C4-2B (cell line): ENCODE measurements around the gene DEPDC1.

Experiments used
- H3K27ac ChIP-seq: fragments of 450-650 bp; 2 replicates; pipeline ENCODE4 v1.5.1; 2017
- ZFX ChIP-seq: fragments of 450-650 bp; IDR thresholded peaks from 2 replicates; pipeline ENCODE4 v1.6.1; 2017
- TF ChIP-seq, protein P1 (sequence below): fragments of 450-650 bp; conservative IDR thresholded peaks from 2 replicates; pipeline ENCODE4 v1.5.1; 2017; ENCODE audit warnings: mild to moderate bottlenecking

The DEPDC1 gene, protein sequence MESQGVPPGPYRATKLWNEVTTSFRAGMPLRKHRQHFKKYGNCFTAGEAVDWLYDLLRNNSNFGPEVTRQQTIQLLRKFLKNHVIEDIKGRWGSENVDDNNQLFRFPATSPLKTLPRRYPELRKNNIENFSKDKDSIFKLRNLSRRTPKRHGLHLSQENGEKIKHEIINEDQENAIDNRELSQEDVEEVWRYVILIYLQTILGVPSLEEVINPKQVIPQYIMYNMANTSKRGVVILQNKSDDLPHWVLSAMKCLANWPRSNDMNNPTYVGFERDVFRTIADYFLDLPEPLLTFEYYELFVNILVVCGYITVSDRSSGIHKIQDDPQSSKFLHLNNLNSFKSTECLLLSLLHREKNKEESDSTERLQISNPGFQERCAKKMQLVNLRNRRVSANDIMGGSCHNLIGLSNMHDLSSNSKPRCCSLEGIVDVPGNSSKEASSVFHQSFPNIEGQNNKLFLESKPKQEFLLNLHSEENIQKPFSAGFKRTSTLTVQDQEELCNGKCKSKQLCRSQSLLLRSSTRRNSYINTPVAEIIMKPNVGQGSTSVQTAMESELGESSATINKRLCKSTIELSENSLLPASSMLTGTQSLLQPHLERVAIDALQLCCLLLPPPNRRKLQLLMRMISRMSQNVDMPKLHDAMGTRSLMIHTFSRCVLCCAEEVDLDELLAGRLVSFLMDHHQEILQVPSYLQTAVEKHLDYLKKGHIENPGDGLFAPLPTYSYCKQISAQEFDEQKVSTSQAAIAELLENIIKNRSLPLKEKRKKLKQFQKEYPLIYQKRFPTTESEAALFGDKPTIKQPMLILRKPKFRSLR

DNA sequence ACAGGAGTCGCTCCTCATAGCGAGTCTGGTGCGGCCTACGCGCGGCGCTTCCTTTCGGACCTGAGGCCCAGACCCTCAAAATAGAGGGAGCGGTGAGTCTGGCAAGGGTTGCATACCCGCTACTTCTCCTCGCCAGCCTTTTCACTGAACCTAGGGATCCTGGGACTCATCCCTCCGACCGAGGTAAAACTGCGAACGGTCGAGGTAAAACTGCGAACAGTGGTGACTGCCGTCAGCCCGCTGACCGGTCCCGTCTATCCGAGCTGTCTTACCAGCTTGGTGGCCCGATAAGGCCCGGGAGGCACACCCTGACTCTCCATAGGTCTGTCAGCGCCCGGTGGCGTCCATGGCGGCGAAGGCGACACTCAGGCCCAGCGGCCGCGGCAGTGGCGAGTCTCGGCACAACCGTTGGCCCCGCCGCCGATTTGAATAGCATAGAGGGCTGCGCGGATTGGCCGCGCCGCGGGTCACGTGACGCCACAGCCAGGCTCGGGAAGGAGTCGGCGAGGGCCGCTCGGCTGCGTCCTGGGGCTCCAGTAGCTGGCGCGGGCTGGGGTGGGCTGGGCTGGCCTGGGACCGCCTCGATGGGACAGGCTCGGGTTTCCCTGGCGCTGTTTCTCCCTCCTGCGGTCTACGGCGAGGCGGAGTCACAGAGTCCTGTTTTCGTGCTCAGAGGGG lies at the start of gene DEPDC1:
DEPDC1 (minus strand) TSS at position 403 of the 678 bp plus-strand sequence; CDS start at position 320, 83 bp downstream.
- peak within 1 kb of the TSS; percentile 84 for H3K27ac ChIP-seq
- TF ChIP-seq, protein P1, sequence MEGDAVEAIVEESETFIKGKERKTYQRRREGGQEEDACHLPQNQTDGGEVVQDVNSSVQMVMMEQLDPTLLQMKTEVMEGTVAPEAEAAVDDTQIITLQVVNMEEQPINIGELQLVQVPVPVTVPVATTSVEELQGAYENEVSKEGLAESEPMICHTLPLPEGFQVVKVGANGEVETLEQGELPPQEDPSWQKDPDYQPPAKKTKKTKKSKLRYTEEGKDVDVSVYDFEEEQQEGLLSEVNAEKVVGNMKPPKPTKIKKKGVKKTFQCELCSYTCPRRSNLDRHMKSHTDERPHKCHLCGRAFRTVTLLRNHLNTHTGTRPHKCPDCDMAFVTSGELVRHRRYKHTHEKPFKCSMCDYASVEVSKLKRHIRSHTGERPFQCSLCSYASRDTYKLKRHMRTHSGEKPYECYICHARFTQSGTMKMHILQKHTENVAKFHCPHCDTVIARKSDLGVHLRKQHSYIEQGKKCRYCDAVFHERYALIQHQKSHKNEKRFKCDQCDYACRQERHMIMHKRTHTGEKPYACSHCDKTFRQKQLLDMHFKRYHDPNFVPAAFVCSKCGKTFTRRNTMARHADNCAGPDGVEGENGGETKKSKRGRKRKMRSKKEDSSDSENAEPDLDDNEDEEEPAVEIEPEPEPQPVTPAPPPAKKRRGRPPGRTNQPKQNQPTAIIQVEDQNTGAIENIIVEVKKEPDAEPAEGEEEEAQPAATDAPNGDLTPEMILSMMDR = no peak
- peak; percentile 88 for TF ChIP-seq ZFX

DNA sequence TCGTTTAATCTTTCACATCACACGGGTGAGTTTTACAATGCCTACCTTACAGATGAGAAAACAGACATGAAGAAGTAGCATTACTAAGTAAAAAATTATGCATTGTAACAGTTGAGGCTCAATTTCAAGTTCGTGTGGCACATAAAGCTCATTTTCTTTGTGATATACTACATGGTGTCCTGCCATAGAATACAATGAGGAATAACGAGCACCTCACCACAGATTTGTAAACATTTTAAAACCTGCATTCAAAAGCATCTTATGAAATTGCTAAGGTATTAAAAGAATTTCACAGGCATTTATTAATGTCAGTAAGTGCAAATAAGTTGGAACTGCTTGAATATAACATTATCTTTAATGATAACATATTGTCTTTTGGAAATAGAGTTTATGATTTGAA lies 47.8 kb upstream of the DEPDC1 start:
- TF ChIP-seq, protein P1 = no peak
- no peak for TF ChIP-seq ZFX
- peak overlapping the region; percentile 43; the same call in 1 of the 2 replicates for H3K27ac ChIP-seq

DNA sequence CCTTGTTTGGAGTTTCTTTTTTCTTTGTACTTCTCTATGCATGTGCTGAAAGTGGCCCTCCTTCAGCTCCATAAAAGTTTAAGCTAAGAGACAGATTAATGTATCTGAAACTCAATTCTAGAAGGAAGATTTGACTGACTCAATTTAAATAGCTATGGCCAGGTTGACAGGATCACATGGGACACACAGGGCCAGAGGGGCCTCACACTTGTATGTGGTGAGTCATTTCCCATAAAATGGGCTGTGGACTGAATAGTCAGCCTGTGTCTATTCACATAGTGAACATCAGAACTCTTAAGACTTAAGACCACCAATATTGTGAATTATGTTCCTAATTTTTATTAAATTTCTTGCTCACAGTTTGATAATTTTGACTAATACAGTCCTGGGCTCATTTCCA lies 45.7 kb upstream of the DEPDC1 start:
- H3K27ac ChIP-seq = no peak overlapping the region; the same call in 1 of the 2 replicates
- TF ChIP-seq, protein P1 = no peak
- no peak for TF ChIP-seq ZFX

DNA sequence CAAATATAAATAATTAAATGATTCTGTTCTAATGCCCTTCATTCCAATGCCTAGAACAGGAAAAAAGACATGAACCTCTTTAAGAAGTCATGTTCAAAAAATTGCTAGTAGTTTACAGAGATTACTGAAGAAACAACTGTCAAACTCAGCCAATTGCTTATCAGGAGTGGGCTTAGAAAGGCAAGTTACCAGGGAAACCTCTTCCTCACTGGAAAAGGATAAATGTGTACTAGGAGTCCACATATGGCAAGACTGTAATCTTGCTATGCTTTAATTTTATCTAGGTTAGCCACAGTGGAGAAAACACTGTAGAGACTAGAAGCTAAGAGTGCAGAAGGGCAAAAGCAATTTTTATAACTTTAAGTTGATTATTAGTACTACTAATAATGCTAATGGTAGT lies 42.1 kb upstream of the DEPDC1 start:
- H3K27ac ChIP-seq = no peak overlapping the region
- TF ChIP-seq ZFX = no peak
- TF ChIP-seq, protein P1 = no peak

DNA sequence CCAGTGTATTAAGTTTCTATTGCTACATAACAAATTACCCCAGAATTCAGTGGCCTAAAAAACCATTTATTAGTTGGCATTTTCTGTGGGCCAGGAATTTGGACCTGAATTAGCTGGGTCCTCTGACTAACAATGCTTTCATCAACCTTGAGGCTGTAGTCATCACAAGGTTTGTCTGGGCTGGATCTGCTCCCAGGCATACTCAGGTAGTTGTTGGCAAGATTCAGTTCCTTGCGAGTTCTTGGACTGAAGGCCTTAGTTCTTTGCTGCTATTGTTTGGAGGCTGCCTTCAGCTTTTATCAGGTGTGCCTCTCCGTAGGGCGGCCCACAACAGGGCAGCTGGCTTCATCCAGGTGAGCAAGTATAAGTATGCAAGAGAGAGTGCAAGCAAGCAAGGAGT lies 31.4 kb upstream of the DEPDC1 start:
- TF ChIP-seq ZFX = no peak
- TF ChIP-seq, protein P1 = no peak
- H3K27ac ChIP-seq = no peak overlapping the region

DNA sequence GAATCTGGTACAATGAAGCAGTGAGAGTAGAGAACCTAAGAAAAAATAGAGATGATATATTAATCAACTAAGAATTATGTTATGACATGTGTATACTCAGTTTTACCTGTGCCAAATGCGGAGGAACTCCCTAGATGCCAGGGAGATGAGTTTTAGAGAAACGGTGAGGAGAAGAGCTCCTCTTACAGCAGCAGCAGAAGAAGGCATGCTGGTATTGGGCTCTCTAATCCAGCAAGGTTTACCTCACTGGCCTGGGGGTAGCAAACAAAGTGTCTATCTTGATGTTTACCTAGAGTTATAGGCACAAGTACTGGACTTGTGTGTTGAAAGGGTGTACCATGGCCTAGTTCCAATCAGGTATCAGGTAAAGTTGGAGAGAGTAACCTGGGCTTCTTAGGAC lies 28.9 kb upstream of the DEPDC1 start:
- TF ChIP-seq, protein P1 = no peak
- no peak for TF ChIP-seq ZFX
- no peak overlapping the region for H3K27ac ChIP-seq

DNA sequence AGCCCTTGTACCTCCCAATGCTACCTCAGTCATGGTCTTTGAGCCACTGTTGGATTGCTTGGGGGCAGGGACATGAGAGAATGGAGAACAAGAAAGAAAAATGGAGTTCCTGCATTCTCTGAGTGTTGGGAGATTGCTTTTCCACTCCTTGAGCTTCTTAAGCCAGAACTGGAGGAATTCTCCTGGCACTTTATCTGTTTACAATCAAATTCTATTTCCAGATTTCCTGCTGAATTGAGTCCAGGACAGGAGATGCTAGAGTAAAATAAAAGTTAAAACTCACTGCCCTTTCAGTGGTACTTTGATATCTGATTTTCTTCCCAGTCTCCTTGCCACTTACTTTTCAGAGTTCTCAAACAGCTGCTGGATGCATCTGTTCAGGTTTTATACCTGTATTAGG lies 24.4 kb upstream of the DEPDC1 start:
- no peak for TF ChIP-seq ZFX
- TF ChIP-seq, protein P1 = no peak
- peak overlapping the region; percentile 43; the same call in 1 of the 2 replicates for H3K27ac ChIP-seq
